ENCODE measurements around the gene C19orf73. TPM values are rescaled to one million over a fixed set of nuclear protein-coding genes. Genes with fewer than 3 reads are reported as not detected.
A peak's percentile ranks its signal among the peaks of the same experiment; 100 is the strongest.

The C19orf73 gene
- total RNA-seq, 1 donor = 0.36 TPM

GRCh38 chr19:49097453-49098288, 21.3 kb downstream of the C19orf73 start:
- Histone ChIP-seq H3K79me2 (ENCODE audit: insufficient read depth, low read length) (peaks cover 77% of the 10 kb centered on the region), H3K4me3 (ENCODE audit: insufficient read depth, low read length) (no peak overlapping the region), H2AFZ (ENCODE audit: low read length) (no peak overlapping the region), H3K36me3 (ENCODE audit: insufficient read depth, low read length) (peaks cover 82% of the 10 kb centered on the region), H3K4me1 (ENCODE audit: insufficient read depth, low read length) (no peaks in the 10 kb centered on the region), H3K9me3 (ENCODE audit: low read depth, low read length) (no peaks in the 10 kb centered on the region), H3K4me2 (ENCODE audit: insufficient read depth, low read length) (no peak overlapping the region), H3K27me3 (ENCODE audit: insufficient read depth, low read length) (no peaks in the 10 kb centered on the region), H3K27ac (ENCODE audit: low read depth, low read length) (no peak overlapping the region), H4K20me1 (ENCODE audit: insufficient read depth, low read length) (peaks cover 60% of the 10 kb centered on the region)
- TF ChIP-seq, protein P1, sequence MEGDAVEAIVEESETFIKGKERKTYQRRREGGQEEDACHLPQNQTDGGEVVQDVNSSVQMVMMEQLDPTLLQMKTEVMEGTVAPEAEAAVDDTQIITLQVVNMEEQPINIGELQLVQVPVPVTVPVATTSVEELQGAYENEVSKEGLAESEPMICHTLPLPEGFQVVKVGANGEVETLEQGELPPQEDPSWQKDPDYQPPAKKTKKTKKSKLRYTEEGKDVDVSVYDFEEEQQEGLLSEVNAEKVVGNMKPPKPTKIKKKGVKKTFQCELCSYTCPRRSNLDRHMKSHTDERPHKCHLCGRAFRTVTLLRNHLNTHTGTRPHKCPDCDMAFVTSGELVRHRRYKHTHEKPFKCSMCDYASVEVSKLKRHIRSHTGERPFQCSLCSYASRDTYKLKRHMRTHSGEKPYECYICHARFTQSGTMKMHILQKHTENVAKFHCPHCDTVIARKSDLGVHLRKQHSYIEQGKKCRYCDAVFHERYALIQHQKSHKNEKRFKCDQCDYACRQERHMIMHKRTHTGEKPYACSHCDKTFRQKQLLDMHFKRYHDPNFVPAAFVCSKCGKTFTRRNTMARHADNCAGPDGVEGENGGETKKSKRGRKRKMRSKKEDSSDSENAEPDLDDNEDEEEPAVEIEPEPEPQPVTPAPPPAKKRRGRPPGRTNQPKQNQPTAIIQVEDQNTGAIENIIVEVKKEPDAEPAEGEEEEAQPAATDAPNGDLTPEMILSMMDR (IDR thresholded peaks at IDR 0.05; ENCODE audit: extremely low read depth, low read depth, low read length) = peak; percentile 98
- DNase-seq (ENCODE audit: insufficient read length, low spot score, missing footprints) = peak; percentile 97

DNA sequence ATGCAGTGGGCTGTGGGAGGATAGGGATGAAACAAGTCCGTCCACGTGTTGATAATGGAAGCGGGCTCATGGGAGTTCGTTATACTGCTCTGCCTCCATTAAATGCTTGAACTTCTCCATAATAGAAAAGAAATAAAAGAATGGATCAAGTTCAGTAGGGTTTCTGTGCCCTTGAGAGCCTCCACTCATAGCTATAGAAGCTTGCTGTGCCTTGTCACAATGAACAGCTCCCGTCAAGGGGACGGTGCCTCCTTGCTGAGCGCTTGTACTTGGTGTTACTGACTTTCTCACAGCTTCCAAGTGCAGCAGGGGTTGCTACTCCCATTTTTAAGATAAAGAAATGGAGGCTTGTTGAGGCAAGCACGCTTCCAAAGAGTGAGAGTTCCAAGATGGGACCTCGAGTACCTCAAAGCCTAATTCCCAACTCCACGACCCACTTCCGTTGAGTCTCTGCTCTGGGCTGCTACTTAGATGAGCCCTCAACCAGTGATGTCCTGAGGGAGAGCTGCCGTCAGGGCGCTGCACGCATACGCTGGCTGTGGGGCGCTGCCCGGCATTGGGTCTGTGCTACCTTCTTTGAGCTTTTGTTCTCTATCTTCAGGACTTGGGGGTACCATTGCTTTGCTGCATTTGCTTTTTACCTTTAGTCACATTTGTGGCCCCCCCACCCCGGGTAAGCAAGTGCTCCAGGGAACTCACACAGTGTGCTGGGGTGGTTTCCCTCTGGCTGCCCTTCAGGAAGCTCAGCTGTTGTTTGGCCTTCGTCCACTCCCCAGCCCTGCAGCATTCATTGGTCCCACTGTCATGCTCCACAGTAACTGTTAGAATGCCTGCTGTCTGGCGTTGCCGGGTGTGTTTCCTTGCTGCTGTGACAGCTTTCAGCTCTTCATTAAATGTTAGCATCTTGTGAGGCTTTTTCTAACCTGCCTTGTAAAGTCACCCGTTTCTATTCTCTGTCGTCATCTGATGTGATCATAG, 24.1 kb downstream of the C19orf73 start:
- Histone ChIP-seq H4K20me1 (ENCODE audit: insufficient read depth, low read length) (peaks cover 54% of the 10 kb centered on the region), H3K4me3 (ENCODE audit: insufficient read depth, low read length) (no peak overlapping the region), H3K27me3 (ENCODE audit: insufficient read depth, low read length) (no peaks in the 10 kb centered on the region), H3K79me2 (ENCODE audit: insufficient read depth, low read length) (peaks cover 89% of the 10 kb centered on the region), H3K9me3 (ENCODE audit: low read depth, low read length) (no peaks in the 10 kb centered on the region), H2AFZ (ENCODE audit: low read length) (no peak overlapping the region), H3K4me2 (ENCODE audit: insufficient read depth, low read length) (no peak overlapping the region), H3K4me1 (ENCODE audit: insufficient read depth, low read length) (no peaks in the 10 kb centered on the region), H3K27ac (ENCODE audit: low read depth, low read length) (no peak overlapping the region), H3K36me3 (ENCODE audit: insufficient read depth, low read length) (peaks cover 88% of the 10 kb centered on the region)
- peak; percentile 34 for DNase-seq (ENCODE audit: insufficient read length, low spot score, missing footprints)
- TF ChIP-seq, protein P1 (IDR thresholded peaks at IDR 0.05; ENCODE audit: extremely low read depth, low read depth, low read length) = no peak

GRCh38 chr19:49092686-49093085, 26.3 kb downstream of the C19orf73 start:
- no peak overlapping the region for H3K4me3 ChIP-seq (ENCODE audit: insufficient read depth, low read length)

More at GRCh38 chr19:49092686-49093085, 26.3 kb downstream of the C19orf73 start:
- Histone ChIP-seq H2AFZ (ENCODE audit: low read length) (no peak overlapping the region), H3K27ac (ENCODE audit: low read depth, low read length) (no peak overlapping the region), H3K4me2 (ENCODE audit: insufficient read depth, low read length) (no peak overlapping the region), H4K20me1 (ENCODE audit: insufficient read depth, low read length) (peaks cover 52% of the 10 kb centered on the region), H3K4me1 (ENCODE audit: insufficient read depth, low read length) (peaks cover 1% of the 10 kb centered on the region), H3K79me2 (ENCODE audit: insufficient read depth, low read length) (peaks cover 92% of the 10 kb centered on the region), H3K27me3 (ENCODE audit: insufficient read depth, low read length) (no peaks in the 10 kb centered on the region), H3K36me3 (ENCODE audit: insufficient read depth, low read length) (peaks cover 81% of the 10 kb centered on the region), H3K9me3 (ENCODE audit: low read depth, low read length) (no peaks in the 10 kb centered on the region)
- no peak for DNase-seq (ENCODE audit: insufficient read length, low spot score, missing footprints)
- TF ChIP-seq, protein P1 (IDR thresholded peaks at IDR 0.05; ENCODE audit: extremely low read depth, low read depth, low read length) = no peak

Data from osteoblast (primary cell).